Transverse colon (tissue), 3 donors: ENCODE data around the gene RSF1.

Experiments used
- CTCF ChIP-seq, 5 experiments: fragments of 200-600 bp in 3 of 5; fragments of 450-650 bp in 2 of 5; sonication (generic) in 3 of 5; IDR thresholded peaks; 1 replicate in 2 of 5; 2 replicates in 3 of 5; pipeline ENCODE4 v1.5.1; 2016 to 2017; ENCODE audit warnings: antibody characterized with exemption in 5 of 5, inconsistent platforms in 3 of 5, mild to moderate bottlenecking in 2 of 5, moderate library complexity in 1 of 5
- POLR2A ChIP-seq: fragments of 450-650 bp; IDR thresholded peaks from one replicate; pipeline ENCODE4 v1.6.1; 2016; ENCODE audit warnings: antibody characterized with exemption, mild to moderate bottlenecking, moderate library complexity

- TF ChIP-seq CTCF (IDR thresholded peaks at IDR 0.05), result no peak
- no peak for TF ChIP-seq POLR2A
Measured at GRCh38 chr11:77704029-77704428, 116.5 kb downstream of the RSF1 start.
